Measurements from ENCODE around the gene GPR142.

The GPR142 gene

DNA sequence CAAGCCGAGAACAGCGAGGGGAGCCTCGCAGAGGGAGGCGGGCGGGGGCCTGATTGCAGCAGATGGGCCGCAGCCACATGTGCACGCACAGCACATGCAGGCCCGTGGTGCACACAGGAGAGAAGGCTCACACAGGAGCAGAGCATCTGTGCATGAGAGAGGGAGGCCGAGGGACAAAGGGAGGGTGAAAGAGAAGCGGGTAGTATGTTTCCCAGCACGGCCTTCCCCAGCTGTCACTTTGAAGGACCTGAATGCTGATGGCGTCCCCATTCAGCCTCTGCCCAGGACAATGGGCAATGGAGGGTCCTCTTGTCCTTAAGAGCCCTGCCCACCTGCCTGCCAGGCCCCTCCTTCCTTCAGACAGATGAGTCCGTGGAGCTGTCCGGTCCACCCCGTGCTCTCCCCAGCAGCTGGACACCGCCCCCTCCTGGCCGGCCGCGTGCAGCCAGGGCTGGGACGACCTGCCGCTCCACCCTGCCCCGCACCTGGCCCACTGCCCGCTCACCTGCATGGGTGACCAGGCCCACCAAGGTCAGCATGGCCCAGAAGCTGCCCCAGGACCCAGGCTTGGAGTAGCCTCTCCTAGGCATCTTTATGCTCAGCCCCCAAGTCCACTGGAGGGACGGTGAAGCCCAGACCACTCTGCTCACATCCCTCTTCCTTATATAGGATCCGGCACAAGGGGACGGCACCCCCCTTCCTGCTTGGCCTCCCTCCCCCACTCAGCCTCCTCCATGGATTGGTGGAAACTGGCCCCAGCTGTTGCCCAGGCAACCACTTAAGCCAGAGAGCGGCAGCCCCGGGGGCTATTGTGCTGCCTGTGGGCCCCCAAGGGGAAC lies 5.9 kb upstream of the GPR142 start, which contains the start of gene BTBD17:
BTBD17 (minus strand) TSS at position 639 of the 839 bp plus-strand sequence; CDS start at position 590, 49 bp downstream.
- DNase-seq (ENCODE audit: extremely low read depth, low read depth) = no peak
- peak; percentile 41 for TF ChIP-seq CTCF (IDR thresholded peaks at IDR 0.05; ENCODE audit: low read depth, low read length)

GRCh38 chr17:74362069-74362405 lies 5.3 kb upstream of the GPR142 start:
- TF ChIP-seq CTCF (IDR thresholded peaks at IDR 0.05; ENCODE audit: low read depth, low read length) = no peak
- DNase-seq (ENCODE audit: extremely low read depth, low read depth) = no peak

- no peak for DNase-seq (ENCODE audit: extremely low read depth, low read depth)
Observed at GRCh38 chr17:74362810-74363498, 4.4 kb upstream of the GPR142 start.

DNA sequence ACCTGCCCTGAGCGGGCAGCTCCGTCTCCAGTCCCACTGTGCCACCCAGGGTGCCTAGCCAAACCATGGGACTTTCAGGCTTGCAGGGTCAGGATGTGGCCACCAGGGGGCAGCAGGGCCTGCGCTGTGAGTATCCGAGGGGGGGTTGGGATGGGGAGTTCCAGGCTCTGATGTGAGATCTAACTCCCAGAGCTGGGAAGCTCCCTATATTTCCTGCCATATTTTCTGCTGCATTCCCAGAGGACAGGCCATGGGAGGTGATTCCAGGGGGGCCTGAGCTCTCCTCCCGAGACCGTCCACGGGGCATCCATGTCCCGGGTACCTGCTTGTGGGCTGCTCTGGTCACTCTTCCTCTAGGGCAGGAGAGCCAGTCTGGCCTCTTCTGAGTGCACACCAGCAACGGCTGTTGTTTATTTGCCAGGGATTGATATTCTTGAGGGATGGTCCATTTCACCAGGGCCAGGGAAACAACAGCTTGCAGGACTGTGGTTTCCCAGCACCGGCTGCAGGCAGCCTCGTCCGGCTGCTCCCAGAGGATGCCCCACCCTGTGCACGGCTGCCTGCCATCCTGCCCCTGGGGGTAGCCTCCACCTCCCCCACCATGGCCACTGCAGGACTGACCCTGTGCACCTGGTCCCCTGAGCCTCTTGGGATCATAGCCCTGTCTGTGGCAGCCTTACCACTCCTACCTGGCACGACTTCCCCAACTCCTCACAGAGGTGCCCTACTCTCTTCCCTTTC lies 1.2 kb downstream of the GPR142 start:
- DNase-seq (ENCODE audit: extremely low read depth, low read depth) = peak; percentile 19
- peak; percentile 95 for TF ChIP-seq CTCF (IDR thresholded peaks at IDR 0.05; ENCODE audit: low read depth, low read length)

More at GRCh38 chr17:74362810-74363498, 4.4 kb upstream of the GPR142 start:
- TF ChIP-seq CTCF (IDR thresholded peaks at IDR 0.05; ENCODE audit: low read depth, low read length) = no peak

- TF ChIP-seq CTCF (IDR thresholded peaks at IDR 0.05; ENCODE audit: low read depth, low read length) = no peak
Observed at GRCh38 chr17:74369221-74369620, 1.9 kb downstream of the GPR142 start.

DNA sequence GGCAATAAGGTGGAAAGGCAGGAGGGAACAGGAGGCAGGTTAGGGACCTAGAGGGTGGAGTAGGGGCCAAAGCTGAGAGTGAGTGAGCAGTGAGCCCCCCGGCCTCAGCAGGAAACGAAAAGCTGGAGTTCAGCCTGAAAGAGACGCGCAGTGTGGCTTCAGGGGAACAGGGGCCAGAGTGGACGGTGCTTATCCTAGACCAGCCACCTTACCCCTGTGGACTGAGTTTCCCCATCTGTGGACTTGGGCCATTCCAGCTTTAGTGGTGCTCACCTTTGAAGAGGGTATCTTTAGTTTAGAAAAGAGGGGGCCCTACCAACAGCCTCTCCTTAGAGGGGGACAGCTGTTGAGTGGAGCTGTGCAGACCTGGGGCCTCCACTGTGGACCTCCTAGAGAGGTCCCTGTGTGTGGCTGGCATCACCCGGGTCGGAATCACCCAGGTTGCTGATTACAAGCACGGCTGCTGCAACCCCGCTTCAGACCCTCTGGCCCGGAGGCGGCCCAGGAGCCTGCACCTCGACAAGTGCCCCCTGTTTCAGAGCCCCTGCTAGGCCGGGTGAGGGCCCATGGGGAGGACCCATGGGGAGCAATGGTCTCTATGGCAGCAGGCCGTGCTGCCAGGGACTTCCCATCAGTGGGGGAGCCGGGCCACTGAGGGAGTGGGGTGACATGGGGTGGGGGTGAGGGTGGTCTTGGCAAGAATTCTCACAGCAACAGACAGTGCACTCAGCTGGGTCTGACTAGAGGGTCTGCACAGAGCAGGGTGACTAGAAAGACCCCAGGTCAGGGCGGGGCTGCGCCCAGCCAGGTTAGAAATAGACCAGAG lies 2.6 kb downstream of the GPR142 start:
- DNase-seq (ENCODE audit: extremely low read depth, low read depth) = no peak
- no peak for TF ChIP-seq CTCF (IDR thresholded peaks at IDR 0.05; ENCODE audit: low read depth, low read length)

More at GRCh38 chr17:74369221-74369620, 1.9 kb downstream of the GPR142 start:
- no peak for DNase-seq (ENCODE audit: extremely low read depth, low read depth)

Data from AG09319 (cell line).